CD4-positive, alpha-beta T cell (primary cell): Measurements from ENCODE around the gene SLC38A3. TPM values are rescaled to one million over a fixed set of nuclear protein-coding genes. Genes with fewer than 3 reads are reported as not detected.
A peak's percentile ranks its signal among the peaks of the same experiment; 100 is the strongest.

Experiments used
- ATAC-seq: fragments of 200-7000 bp; cut with Tn5 transposase; one replicate; pipeline ENCODE4 v1.10.0; 2022; ENCODE audit warnings: mild to moderate bottlenecking; ENCODE audit not compliant: poor library complexity
- CTCF ChIA-PET: fragments of 350-600 bp; sonication (Branson Sonifier 250); formaldehyde crosslinking; loops from one replicate; lab custom pipeline; 2021; ENCODE audit warnings: antibody characterized with exemption, inconsistent platforms; lab: Charles Lee
- POLR2A ChIA-PET: fragments of 350-600 bp; sonication (Branson Sonifier 250); formaldehyde crosslinking; loops from one replicate; lab custom pipeline; 2021; ENCODE audit warnings: antibody characterized with exemption, inconsistent platforms; lab: Charles Lee
- DNase-seq, 14 experiments: peaks; one replicate each; pipeline ENCODE4 v3.0.0-alpha.2; 2013 to 2020; ENCODE audit warnings: mixed read lengths in 2 of 14
- H3K27ac ChIP-seq, 2 donors: one replicate each; pipeline versions ENCODE4 v1.5.1 to v1.7.0; 2013; ENCODE audit warnings: low read length in 2 of 2, low read depth in 1 of 2, mild to moderate bottlenecking in 1 of 2
- H3K27me3 ChIP-seq, 2 experiments: 1 replicate in 1 of 2; 2 replicates in 1 of 2; pipeline versions ENCODE4 v1.6.1 to v1.7.0; 2013; ENCODE audit warnings: low read length in 2 of 2, control low read depth in 1 of 2, mild to moderate bottlenecking in 1 of 2, moderate library complexity in 1 of 2; ENCODE audit not compliant: insufficient read depth in 2 of 2, control insufficient read depth in 1 of 2
- H3K36me3 ChIP-seq: one replicate; pipeline ENCODE4 v1.6.1; 2013; ENCODE audit warnings: low read length, control low read depth; ENCODE audit not compliant: insufficient read depth
- H3K4me1 ChIP-seq: one replicate; pipeline ENCODE4 v1.6.1; 2013; ENCODE audit warnings: low read length, control low read depth; ENCODE audit not compliant: insufficient read depth
- H3K4me3 ChIP-seq: one replicate; pipeline ENCODE4 v1.5.1; 2013; ENCODE audit warnings: mild to moderate bottlenecking, low read length, moderate library complexity
- H3K9me3 ChIP-seq, 2 experiments: 1 replicate in 1 of 2; 2 replicates in 1 of 2; pipeline versions ENCODE4 v1.6.1 to v1.7.0; 2013; ENCODE audit warnings: low read length in 2 of 2, mild to moderate bottlenecking in 2 of 2, control low read depth in 1 of 2, moderate library complexity in 1 of 2; ENCODE audit not compliant: control insufficient read depth in 1 of 2, insufficient read depth in 1 of 2
- H3K27ac Mint-ChIP-seq: one replicate; pipeline ENCODE4 v1.8.0; 2020; ENCODE audit warnings: mixed read lengths
- H3K27me3 Mint-ChIP-seq: one replicate; pipeline ENCODE4 v1.8.0; 2021; ENCODE audit warnings: mixed read lengths
- H3K36me3 Mint-ChIP-seq: one replicate; pipeline ENCODE4 v1.8.0; 2021; ENCODE audit warnings: low read depth, mixed read lengths
- H3K4me1 Mint-ChIP-seq: one replicate; pipeline ENCODE4 v1.8.0; 2021; ENCODE audit warnings: low read depth, mixed read lengths
- H3K4me3 Mint-ChIP-seq: one replicate; pipeline ENCODE4 v1.8.0; 2020; ENCODE audit warnings: mild to moderate bottlenecking, mixed read lengths
- H3K9me3 Mint-ChIP-seq: one replicate; pipeline ENCODE4 v1.8.0; 2020; ENCODE audit warnings: mixed read lengths
- CTCF ChIP-seq: fragments of 200-600 bp; IDR thresholded peaks from one replicate; pipeline ENCODE4 v1.8.0; 2022; ENCODE audit warnings: antibody characterized with exemption, mild to moderate bottlenecking
- intact Hi-C, 2 experiments: fragments of 100-400 bp; cut with DNase I in 1 of 2; cut with micrococcal nuclease in 1 of 2; formaldehyde crosslinking; loops; one replicate each; pipeline versions ENCODE4 v1.15.1 to v1.9.0; 2023 to 2025; cut with DNase I, micrococcal nuclease
- total RNA-seq, 174 experiments: library from RNA in 2 of 174; stranded (reverse) in 2 of 174; gene quantifications; one replicate each; pipeline ENCODE4 v1.2.3 and lab custom pipeline; 2021 to 2026

The SLC38A3 gene
- total RNA-seq, 2 experiments from 2014 or later, result 1.0 to 1.1 TPM

DNA sequence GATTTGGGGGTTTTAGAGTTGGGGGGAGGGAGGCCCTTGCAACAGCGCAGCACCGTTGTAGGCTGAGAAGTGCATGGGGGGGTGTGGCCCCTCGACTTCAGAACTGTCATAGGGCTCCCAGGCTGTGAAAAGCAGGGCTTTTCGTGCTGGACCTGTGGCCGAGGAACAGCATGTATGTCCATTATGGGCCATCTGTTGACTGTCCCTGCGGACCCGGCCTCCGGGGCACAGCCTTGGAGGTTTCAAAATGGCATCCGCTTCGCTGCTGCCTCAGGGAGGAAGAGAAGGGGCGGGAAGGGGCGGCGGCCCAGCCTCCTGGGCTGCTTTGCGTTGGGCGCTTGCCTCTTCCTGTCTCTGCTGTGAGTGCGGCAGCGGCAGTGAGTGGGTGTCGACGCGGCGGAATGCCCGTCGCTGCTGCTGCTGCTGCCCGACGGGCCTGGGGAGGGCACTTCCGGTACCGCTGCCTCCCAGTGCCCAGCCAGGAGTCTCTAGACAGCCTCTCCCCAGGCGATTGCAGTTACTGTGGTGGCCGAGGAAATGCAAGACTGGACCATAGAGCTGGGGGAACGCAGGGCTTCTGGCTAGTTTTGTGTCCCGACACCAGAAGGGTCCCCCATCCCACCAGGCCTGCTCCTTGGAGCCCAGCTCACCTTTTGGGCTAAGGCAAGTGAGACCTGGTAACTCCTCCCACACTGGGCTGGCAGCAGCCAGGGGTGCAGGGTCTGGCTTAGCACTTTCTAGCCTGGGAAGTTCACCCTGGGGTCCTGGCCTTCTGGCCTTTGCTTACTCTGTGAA lies 32.9 kb downstream of the SLC38A3 start:
- Histone ChIP-seq H3K4me3 (peak overlapping the region; percentile 99), H3K36me3 (peaks cover 27% of the 10 kb centered on the region), H3K9me3 (no peaks in the 10 kb centered on the region), H3K27ac (peak overlapping the region; percentile 73 to 80), H3K27me3 (no peaks in the 10 kb centered on the region), H3K4me1 (peaks cover 68% of the 10 kb centered on the region)
- Mint-ChIP-seq H3K36me3 (peaks cover 46% of the 10 kb centered on the region), H3K27me3 (no peaks in the 10 kb centered on the region), H3K9me3 (no peaks in the 10 kb centered on the region), H3K4me3 (peak overlapping the region; percentile 94), H3K27ac (peak overlapping the region; percentile 92), H3K4me1 (peaks cover 65% of the 10 kb centered on the region)
- intact Hi-C loops, result loop anchor here (1.0 to 5.0 kb wide), 3 partner anchors 8 to 99 kb away; partner anchors contain the start of genes HYAL3 (in 1 of the 2) and NAA80 (in 1 of the 2)
- CTCF ChIA-PET, result interaction anchor here (1.4 to 3.1 kb wide), 4 partner anchors 9 to 12 kb away, joined by 5 to 22 read pairs (median 6); no protein-coding TSS in a partner anchor
- POLR2A ChIA-PET, result interaction anchor here (1.5 to 4.0 kb wide), 5 partner anchors 9 to 99 kb away, joined by 4 to 60 read pairs (median 17); partner anchors contain the start of genes HYAL3, IFRD2 and NAA80
- ATAC-seq (peak; percentile 54), DNase-seq (peak; percentile 74 to 95 (median 84))
- no peak for TF ChIP-seq CTCF

DNA sequence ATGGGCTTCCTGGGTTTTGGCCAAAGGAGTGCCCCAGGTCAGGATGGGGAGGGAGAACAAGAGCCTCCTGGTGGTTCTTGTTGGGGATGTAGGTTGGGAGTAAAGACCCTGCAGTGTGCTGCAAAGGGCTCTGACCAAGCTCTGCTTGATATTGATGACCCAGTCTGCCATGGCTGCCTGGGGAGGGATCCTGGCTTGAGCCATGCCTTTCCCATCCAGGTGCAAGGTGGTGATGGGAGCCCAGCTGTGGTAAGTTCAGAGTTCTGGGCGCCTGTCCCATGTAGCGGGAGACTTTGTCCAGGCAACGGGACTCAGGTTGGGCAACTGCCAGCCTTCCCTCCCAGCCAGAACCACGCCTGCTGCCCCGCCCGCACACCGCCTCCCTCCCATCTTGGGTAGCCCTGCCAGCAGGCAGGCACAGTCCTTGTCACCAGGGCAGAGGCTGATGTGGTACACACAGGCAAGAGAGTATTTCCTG lies 33.5 kb downstream of the SLC38A3 start:
- no peak for TF ChIP-seq CTCF
- intact Hi-C loops, result loop anchor here in 1 of 2 experiments (1.0 to 5.0 kb wide), 2 partner anchors 8 to 99 kb away; no protein-coding TSS in a partner anchor
- peaks cover 48% of the 10 kb centered on the region for H3K36me3 Mint-ChIP-seq
- peak overlapping the region; percentile 73 to 80 for H3K27ac ChIP-seq
- H3K36me3 ChIP-seq, result peaks cover 33% of the 10 kb centered on the region
- no peaks in the 10 kb centered on the region for H3K9me3 ChIP-seq
- ChIA-PET CTCF (interaction anchor here (1.4 to 2.2 kb wide), 3 partner anchors 8 to 12 kb away, joined by 5 to 6 read pairs (median 6); no protein-coding TSS in a partner anchor), POLR2A (interaction anchor here (2.1 to 4.0 kb wide), 3 partner anchors 8 to 99 kb away, joined by 7 to 60 read pairs (median 17); no protein-coding TSS in a partner anchor)
- peak overlapping the region; percentile 94 for H3K4me3 Mint-ChIP-seq
- no peak for ATAC-seq
- peak in 6 of 14 experiments; percentile 15 to 50 (median 37) for DNase-seq
- no peaks in the 10 kb centered on the region for H3K27me3 ChIP-seq
- H3K27ac Mint-ChIP-seq, result peak overlapping the region; percentile 92
- peaks cover 74% of the 10 kb centered on the region for H3K4me1 ChIP-seq
- H3K4me3 ChIP-seq, result peak overlapping the region; percentile 99
- H3K4me1 Mint-ChIP-seq, result peaks cover 66% of the 10 kb centered on the region
- H3K27me3 Mint-ChIP-seq, result no peaks in the 10 kb centered on the region
- no peaks in the 10 kb centered on the region for H3K9me3 Mint-ChIP-seq

DNA sequence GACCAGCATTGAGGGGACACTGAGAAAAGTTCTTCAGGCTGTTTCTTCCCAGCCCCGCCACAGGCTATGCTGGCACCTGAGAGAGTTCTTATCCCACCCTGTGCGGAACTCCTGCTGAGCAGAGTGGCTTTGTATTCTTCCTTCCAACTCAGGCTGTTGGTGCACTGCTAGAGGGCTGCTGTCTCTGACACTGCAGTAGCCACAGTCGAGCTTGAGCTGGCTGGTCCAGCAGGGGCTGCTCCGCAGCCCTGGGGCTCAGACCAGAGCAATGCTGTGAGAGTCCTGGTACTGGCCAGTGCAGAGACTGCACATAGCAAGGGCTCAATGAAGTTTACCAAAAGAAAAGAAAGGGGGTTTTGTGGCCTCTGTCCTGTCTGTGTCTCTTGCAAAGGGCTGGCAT lies 34.6 kb downstream of the SLC38A3 start:
- DNase-seq, result no peak
- H3K4me3 Mint-ChIP-seq, result peak overlapping the region; percentile 94
- ChIA-PET POLR2A (interaction anchor here (1.4 kb wide), 1 partner anchor 21 kb away, joined by 4 read pairs; no protein-coding TSS in a partner anchor), CTCF (interaction anchor here (0.8 to 2.2 kb wide), 3 partner anchors 11 to 45 kb away, joined by 3 to 6 read pairs (median 5); no protein-coding TSS in a partner anchor)
- no peak overlapping the region for H3K4me3 ChIP-seq
- H3K27me3 ChIP-seq, result no peaks in the 10 kb centered on the region
- peak overlapping the region in 1 of 2 donors; percentile 80 for H3K27ac ChIP-seq
- H3K4me1 ChIP-seq, result peaks cover 81% of the 10 kb centered on the region
- H3K36me3 Mint-ChIP-seq, result peaks cover 56% of the 10 kb centered on the region
- no peaks in the 10 kb centered on the region for H3K9me3 ChIP-seq
- ATAC-seq, result no peak
- no peaks in the 10 kb centered on the region for H3K27me3 Mint-ChIP-seq
- TF ChIP-seq CTCF, result no peak
- peaks cover 73% of the 10 kb centered on the region for H3K4me1 Mint-ChIP-seq
- no peaks in the 10 kb centered on the region for H3K9me3 Mint-ChIP-seq
- intact Hi-C loops, result loop anchor here in 1 of 2 experiments (5.0 kb wide), 1 partner anchor 98 kb away; no protein-coding TSS in a partner anchor
- H3K36me3 ChIP-seq, result peaks cover 40% of the 10 kb centered on the region
- peak overlapping the region; percentile 92 for H3K27ac Mint-ChIP-seq
